Mesothelial cell of epicardium (in vitro differentiated cells): ENCODE measurements around the gene PRPSAP1. TPM values are rescaled to one million over a fixed set of nuclear protein-coding genes. Genes with fewer than 3 reads are reported as not detected.

ENCODE experiments used
- DNase-seq, 2 experiments: peaks; one replicate each; pipeline ENCODE4 v3.0.0; 2021; ENCODE audit warnings: low spot score in 2 of 2; ENCODE audit not compliant: unreplicated experiment in 2 of 2
- H3K27ac Mint-ChIP-seq: 2 replicates; pipeline ENCODE4 v1.8.0; 2021; ENCODE audit warnings: mixed read lengths
- H3K27me3 Mint-ChIP-seq: 2 replicates; pipeline ENCODE4 v1.8.0; 2021; ENCODE audit warnings: low read depth, mixed read lengths
- H3K36me3 Mint-ChIP-seq: 2 replicates; pipeline ENCODE4 v1.8.0; 2021; ENCODE audit warnings: mixed read lengths
- H3K4me1 Mint-ChIP-seq: 2 replicates; pipeline ENCODE4 v1.8.0; 2021; ENCODE audit warnings: mixed read lengths
- H3K4me3 Mint-ChIP-seq: 2 replicates; pipeline ENCODE4 v1.8.0; 2021; ENCODE audit warnings: mild to moderate bottlenecking, moderate library complexity, mixed read lengths
- H3K9me3 Mint-ChIP-seq: 2 replicates; pipeline ENCODE4 v1.8.0; 2021; ENCODE audit warnings: mixed read lengths
- CTCF ChIP-seq: fragments of 200-600 bp; sonication (generic); IDR thresholded peaks from one replicate; pipeline ENCODE4 v1.5.0; 2021; ENCODE audit warnings: antibody characterized with exemption; ENCODE audit not compliant: unreplicated experiment
- total RNA-seq: library from RNA; stranded (reverse); gene quantifications from 3 replicates; pipeline ENCODE4 v1.2.1, GENCODE V29; 2021

The PRPSAP1 gene
- total RNA-seq, 1 donor from 2014 or later, result 51.3 TPM

- Mint-ChIP-seq H3K4me1 (peaks cover 6% of the 10 kb centered on the region), H3K36me3 (peaks cover 22% of the 10 kb centered on the region), H3K4me3 (no peak overlapping the region), H3K9me3 (no peaks in the 10 kb centered on the region), H3K27me3 (no peaks in the 10 kb centered on the region), H3K27ac (no peak overlapping the region)
- no peak for DNase-seq
- no peak for TF ChIP-seq CTCF
Observed at GRCh38 chr17:76329664-76330063, 24.1 kb downstream of the PRPSAP1 start.

- no peak for TF ChIP-seq CTCF
- no peaks in the 10 kb centered on the region for H3K27me3 Mint-ChIP-seq
- no peak overlapping the region for H3K27ac Mint-ChIP-seq
- H3K9me3 Mint-ChIP-seq, result no peaks in the 10 kb centered on the region
- H3K4me3 Mint-ChIP-seq, result no peak overlapping the region
- H3K4me1 Mint-ChIP-seq, result peaks cover 6% of the 10 kb centered on the region
- peaks cover 28% of the 10 kb centered on the region for H3K36me3 Mint-ChIP-seq
- no peak for DNase-seq
Observed at GRCh38 chr17:76327696-76328095, 26.0 kb downstream of the PRPSAP1 start.

GRCh38 chr17:76326306-76326705 lies 27.4 kb downstream of the PRPSAP1 start:
- H3K9me3 Mint-ChIP-seq, result no peaks in the 10 kb centered on the region

GRCh38 chr17:76318586-76318985 lies 35.1 kb downstream of the PRPSAP1 start:
- no peaks in the 10 kb centered on the region for H3K27me3 Mint-ChIP-seq
- no peak overlapping the region for H3K4me3 Mint-ChIP-seq
- DNase-seq, result no peak
- peaks cover 26% of the 10 kb centered on the region for H3K36me3 Mint-ChIP-seq
- H3K4me1 Mint-ChIP-seq, result peaks cover 6% of the 10 kb centered on the region
- TF ChIP-seq CTCF, result no peak
- H3K9me3 Mint-ChIP-seq, result no peaks in the 10 kb centered on the region
- H3K27ac Mint-ChIP-seq, result no peak overlapping the region

More at GRCh38 chr17:76326306-76326705, 27.4 kb downstream of the PRPSAP1 start:
- no peak overlapping the region for H3K27ac Mint-ChIP-seq
- no peak for TF ChIP-seq CTCF
- no peak overlapping the region for H3K4me3 Mint-ChIP-seq
- H3K36me3 Mint-ChIP-seq, result peaks cover 33% of the 10 kb centered on the region
- DNase-seq, result no peak
- no peaks in the 10 kb centered on the region for H3K27me3 Mint-ChIP-seq
- peaks cover 4% of the 10 kb centered on the region for H3K4me1 Mint-ChIP-seq

GRCh38 chr17:76317535-76317934 lies 36.2 kb downstream of the PRPSAP1 start:
- no peak for TF ChIP-seq CTCF
- no peak overlapping the region for H3K27ac Mint-ChIP-seq

More at GRCh38 chr17:76317535-76317934, 36.2 kb downstream of the PRPSAP1 start:
- H3K4me1 Mint-ChIP-seq, result peaks cover 6% of the 10 kb centered on the region
- no peaks in the 10 kb centered on the region for H3K9me3 Mint-ChIP-seq
- H3K27me3 Mint-ChIP-seq, result no peaks in the 10 kb centered on the region
- no peak for DNase-seq
- H3K4me3 Mint-ChIP-seq, result no peak overlapping the region
- peaks cover 30% of the 10 kb centered on the region for H3K36me3 Mint-ChIP-seq
